ENCODE measurements around the gene ADAMTS13. TPM values are rescaled to one million over a fixed set of nuclear protein-coding genes. Genes with fewer than 3 reads are reported as not detected.

Gene ADAMTS13
- total RNA-seq, 1 donor from 2014 or later, result 12.9 TPM

DNA sequence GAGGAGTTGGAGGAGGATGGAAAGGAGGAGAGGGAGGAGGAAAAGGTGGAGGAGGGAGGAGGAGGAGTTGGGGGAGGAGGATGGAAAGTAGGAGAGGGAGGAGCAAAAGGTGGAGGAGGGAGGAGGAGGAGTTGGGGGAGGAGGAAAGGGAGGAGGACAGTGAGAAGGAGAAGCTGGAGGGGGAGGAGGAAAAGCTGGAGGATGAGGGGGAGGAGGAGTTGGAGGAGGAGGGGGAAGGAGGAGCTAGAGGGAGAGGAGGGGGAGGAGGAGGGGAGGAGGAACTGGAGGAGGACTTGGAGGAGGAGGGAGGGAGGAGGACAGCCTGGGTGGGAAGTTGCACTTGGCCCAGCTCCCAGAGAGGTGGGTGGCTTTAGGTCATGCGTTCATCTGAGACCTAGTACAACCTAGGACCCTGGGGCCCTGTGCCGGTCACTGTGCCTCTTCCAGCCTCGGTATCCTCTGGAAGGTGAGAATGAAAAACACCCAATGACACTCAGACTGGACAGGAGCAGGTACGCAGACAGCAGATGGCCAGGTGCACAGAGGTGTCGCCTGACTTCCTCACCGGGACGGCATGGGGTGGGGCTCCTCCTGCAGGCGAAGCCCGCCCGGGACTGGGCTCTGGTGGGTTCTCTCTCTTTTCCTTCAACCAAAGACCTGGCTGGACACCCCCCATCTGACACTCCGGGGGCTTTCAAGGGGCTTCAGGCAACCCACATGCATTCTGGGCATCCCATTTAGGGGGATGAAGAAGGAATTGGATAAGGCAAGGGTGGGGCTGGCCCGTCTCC is 68.9 kb downstream of the ADAMTS13 start:
- peaks cover 3% of the 10 kb centered on the region for H3K27me3 Mint-ChIP-seq
- no peak overlapping the region for H3K4me3 Mint-ChIP-seq
- H3K36me3 Mint-ChIP-seq, result no peaks in the 10 kb centered on the region
- no peaks in the 10 kb centered on the region for H3K9me3 Mint-ChIP-seq
- H3K27ac Mint-ChIP-seq, result no peak overlapping the region
- TF ChIP-seq CTCF (conservative IDR thresholded peaks at IDR 0.05), result no peak
- H3K4me1 Mint-ChIP-seq (ENCODE audit: unreplicated experiment), result peaks cover 10% of the 10 kb centered on the region
- no peak for DNase-seq (ENCODE audit: extremely low spot score, unreplicated experiment)

GRCh38 chr9:133491656-133491925 is 69.4 kb downstream of the ADAMTS13 start:
- Mint-ChIP-seq H3K27me3 (peaks cover 3% of the 10 kb centered on the region), H3K9me3 (no peaks in the 10 kb centered on the region), H3K36me3 (no peaks in the 10 kb centered on the region), H3K4me3 (no peak overlapping the region), H3K4me1 (ENCODE audit: unreplicated experiment) (peaks cover 5% of the 10 kb centered on the region), H3K27ac (no peak overlapping the region)
- TF ChIP-seq CTCF (conservative IDR thresholded peaks at IDR 0.05), result no peak
- DNase-seq (ENCODE audit: extremely low spot score, unreplicated experiment), result no peak

DNA sequence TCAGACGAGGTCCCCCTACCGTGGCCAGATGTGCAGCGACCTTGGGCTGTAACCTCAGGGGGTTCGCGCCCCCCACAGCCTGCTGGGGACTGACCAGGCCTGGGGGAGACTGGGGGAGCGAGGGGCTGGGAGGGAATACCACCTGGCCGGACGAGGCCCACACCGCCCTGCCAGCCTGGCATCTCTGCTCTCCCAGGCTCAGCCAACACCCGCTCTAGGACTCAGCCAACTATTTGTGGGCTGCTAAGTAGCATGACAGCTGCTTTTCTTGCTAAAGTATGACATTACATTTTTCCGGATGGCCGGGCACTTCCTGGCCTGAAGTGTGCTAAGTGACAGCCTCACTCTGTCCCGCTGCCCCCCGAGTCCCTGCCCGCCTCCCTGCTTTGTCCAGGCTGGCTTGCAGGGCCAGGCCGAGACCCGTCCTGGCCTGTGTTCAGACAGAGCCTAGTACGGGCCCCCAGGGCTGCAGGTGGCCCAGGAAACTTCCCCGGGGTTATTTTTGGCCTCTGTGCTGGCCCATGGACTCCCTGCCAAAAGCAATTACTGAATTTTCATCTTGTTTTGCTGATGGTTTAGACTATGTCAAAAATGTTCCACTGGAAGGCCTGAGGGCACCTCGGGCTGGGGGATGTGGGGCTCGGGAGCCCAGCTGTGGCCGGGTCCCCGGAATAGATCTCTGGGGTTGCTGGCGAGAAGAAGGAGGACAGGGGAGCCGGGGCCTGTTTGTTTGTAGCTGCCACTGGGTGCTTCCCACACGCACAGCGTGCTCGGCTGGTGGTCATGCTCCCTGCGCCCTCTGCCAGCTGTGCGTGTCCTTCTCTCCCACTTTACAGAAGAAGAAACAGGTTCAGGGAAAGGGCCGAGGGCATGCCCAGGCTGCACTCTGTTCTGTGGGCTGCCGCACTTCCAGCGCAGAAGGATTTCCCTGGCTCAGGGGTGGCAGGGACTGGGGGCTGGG is 70.2 kb downstream of the ADAMTS13 start:
- H3K9me3 Mint-ChIP-seq, result no peaks in the 10 kb centered on the region
- H3K4me1 Mint-ChIP-seq (ENCODE audit: unreplicated experiment), result peaks cover 4% of the 10 kb centered on the region
- no peaks in the 10 kb centered on the region for H3K36me3 Mint-ChIP-seq
- no peak overlapping the region for H3K27ac Mint-ChIP-seq
- H3K27me3 Mint-ChIP-seq, result peaks cover 3% of the 10 kb centered on the region
- no peak for TF ChIP-seq CTCF (conservative IDR thresholded peaks at IDR 0.05)
- no peak overlapping the region for H3K4me3 Mint-ChIP-seq
- DNase-seq (ENCODE audit: extremely low spot score, unreplicated experiment), result no peak

DNA sequence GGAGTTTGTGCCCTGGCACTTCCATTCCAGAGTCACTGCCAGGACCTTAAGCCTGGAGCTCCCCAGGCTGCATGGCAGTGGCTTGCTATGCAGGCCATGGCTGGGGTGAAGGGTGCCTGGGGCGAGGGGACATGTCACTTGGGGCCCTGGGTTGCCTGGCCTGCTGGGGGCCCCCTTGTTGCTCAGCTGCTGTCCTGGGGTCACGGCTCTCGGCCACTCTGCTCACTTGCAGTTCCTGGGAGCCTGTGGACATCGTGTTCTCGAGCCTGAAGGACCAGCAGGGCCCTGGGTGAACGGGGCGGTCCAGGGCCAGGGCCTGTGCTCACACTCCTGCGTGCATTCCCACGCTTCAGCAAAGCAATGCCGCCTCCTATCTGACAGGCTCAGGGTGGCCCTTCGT is 71.3 kb downstream of the ADAMTS13 start:
- Mint-ChIP-seq H3K36me3 (no peaks in the 10 kb centered on the region), H3K4me1 (ENCODE audit: unreplicated experiment) (peaks cover 4% of the 10 kb centered on the region), H3K4me3 (no peak overlapping the region), H3K27me3 (peaks cover 3% of the 10 kb centered on the region), H3K27ac (no peak overlapping the region), H3K9me3 (no peaks in the 10 kb centered on the region)
- TF ChIP-seq CTCF (conservative IDR thresholded peaks at IDR 0.05), result no peak
- DNase-seq (ENCODE audit: extremely low spot score, unreplicated experiment), result no peak

DNA sequence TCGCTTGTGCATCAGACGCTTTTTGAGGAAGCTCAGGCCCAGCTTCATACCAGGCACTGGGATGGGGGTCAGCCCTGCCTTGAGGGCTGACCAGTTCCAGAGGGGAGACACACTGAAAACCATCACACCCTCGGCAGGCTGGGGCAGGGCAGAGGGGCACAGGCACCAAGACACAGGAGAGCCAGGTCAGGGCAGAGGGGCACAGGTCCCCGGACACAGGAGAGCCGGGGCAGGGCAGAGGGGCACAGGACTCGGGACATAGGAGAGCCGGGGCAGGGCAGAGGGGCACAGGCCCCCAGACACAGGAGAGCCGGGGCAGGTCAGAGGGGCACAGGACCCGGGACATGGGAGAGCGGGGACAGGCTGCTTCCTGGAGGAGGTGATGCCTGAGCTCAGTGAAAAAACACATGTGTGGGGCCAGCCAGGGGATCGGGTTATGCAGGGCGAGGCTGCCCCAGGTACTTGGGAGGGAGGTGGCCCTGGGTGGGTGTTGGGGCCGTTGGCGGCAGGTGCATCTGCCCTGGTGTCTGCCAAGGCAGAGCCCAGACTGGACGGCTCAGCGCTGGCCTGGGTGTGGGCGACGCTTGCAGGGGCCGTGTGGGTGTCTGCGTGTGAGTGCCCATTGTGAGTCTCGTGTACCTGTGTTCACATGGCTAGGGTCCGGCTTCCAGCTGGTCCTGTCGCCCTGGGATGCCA is 71.8 kb downstream of the ADAMTS13 start:
- Mint-ChIP-seq H3K4me3 (no peak overlapping the region), H3K27ac (no peak overlapping the region), H3K9me3 (no peaks in the 10 kb centered on the region), H3K27me3 (peaks cover 3% of the 10 kb centered on the region), H3K36me3 (no peaks in the 10 kb centered on the region), H3K4me1 (ENCODE audit: unreplicated experiment) (peaks cover 4% of the 10 kb centered on the region)
- no peak for TF ChIP-seq CTCF (conservative IDR thresholded peaks at IDR 0.05)
- DNase-seq (ENCODE audit: extremely low spot score, unreplicated experiment), result no peak

Data from type B pancreatic cell (in vitro differentiated cells).